ENCODE results near the gene PRR7.
"Not testable (repeated sequence)": the region's sequence is repeated elsewhere in the genome, so short reads cannot be mapped to it uniquely, and the experiment has no call there.

The PRR7 gene

GRCh38 chr5:177414481-177414880 lies 32.1 kb upstream of the PRR7 start:
- Mint-ChIP-seq H3K4me1 (peaks cover 10% of the 10 kb centered on the region), H3K27me3 (no peaks in the 10 kb centered on the region), H3K27ac (no peak overlapping the region), H3K4me3 (no peak overlapping the region), H3K36me3 (no peaks in the 10 kb centered on the region), H3K9me3 (no peaks in the 10 kb centered on the region)
- ATAC-seq, result no peak

DNA sequence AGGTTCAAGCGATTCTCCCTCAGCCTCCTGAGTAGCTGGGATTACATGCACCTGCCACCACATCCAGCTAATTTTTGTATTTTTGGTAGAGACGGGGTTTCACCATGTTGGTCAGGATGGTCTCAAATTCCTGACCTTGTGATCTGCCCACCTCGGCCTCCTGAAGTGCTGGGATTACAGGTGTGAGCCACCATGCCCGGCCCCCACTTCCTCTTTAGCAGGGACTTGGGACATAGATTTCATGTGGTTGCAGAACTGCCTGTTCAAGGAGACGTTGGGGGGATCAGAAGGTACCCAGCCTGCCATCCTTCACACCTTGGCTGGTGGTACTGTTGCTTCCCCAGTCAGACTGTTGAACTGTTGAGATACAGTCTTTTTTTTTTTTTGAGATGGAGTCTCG lies 29.5 kb upstream of the PRR7 start:
- not testable (repeated sequence) for H3K27ac Mint-ChIP-seq, H3K27me3 Mint-ChIP-seq, ATAC-seq, H3K4me1 Mint-ChIP-seq, H3K9me3 Mint-ChIP-seq, H3K36me3 Mint-ChIP-seq, H3K4me3 Mint-ChIP-seq

- H3K9me3 Mint-ChIP-seq, result no peaks in the 10 kb centered on the region
- no peaks in the 10 kb centered on the region for H3K27me3 Mint-ChIP-seq
- H3K36me3 Mint-ChIP-seq, result no peaks in the 10 kb centered on the region
- H3K27ac Mint-ChIP-seq, result no peak overlapping the region
- no peak for ATAC-seq
- H3K4me1 Mint-ChIP-seq, result no peaks in the 10 kb centered on the region
- H3K4me3 Mint-ChIP-seq, result no peak overlapping the region
Measured at GRCh38 chr5:177419046-177419445, 27.6 kb upstream of the PRR7 start.

DNA sequence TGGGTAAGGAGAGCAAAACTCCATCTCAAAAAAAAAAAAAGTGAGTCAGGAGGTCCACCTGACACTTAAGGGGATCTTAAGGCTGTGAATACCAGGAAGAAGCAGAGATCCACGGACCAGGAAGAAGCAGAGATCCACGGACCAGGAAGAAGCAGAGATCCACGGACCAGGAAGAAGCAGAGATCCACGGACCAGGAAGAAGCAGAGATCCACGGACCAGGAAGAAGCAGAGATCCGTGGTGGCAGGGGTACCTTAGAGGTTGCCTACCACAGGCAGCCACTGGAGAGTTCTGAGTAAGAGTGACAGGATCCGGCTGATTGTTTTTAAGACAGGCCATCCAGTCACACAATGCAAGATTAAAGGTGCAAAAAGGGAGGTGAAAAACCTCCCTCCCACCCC lies 26.1 kb upstream of the PRR7 start:
- H3K27me3 Mint-ChIP-seq, H3K36me3 Mint-ChIP-seq: not testable (repeated sequence)

DNA sequence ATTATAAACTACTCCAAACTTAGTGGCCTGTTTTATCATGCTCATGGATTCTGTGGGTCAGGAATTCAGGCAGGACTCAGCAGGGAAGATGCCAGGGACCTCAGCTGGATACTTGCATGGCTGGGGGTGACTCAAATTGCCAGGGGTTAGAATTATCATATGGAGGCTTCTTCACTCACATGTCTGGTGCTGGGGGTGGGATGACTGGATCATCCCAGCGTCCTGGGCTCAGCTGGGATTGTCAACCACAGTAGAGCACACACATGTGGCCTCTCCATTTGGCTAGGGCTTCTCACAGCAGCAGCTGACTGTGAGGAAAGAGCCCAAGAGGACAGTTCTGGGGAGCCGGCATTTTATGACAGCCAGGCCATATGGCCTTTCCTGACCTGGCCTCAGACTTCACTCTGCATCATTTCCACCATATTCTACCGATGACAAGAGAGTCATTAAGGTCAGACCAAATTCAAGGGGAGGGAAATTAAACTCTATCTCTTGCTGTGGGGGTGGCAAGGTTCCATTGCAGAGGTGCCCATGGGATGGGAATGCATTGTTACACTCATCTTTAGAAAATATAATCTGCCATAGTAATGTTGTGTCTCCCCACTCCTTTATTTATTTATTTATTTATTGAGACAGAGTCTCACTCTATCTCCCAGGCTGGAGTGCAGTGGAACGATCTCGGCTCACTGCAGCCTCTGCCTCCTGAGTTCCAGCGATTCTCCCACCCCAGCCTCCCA lies 25.4 kb upstream of the PRR7 start:
- no peaks in the 10 kb centered on the region for H3K36me3 Mint-ChIP-seq
- H3K27ac Mint-ChIP-seq, result no peak overlapping the region
- no peak overlapping the region for H3K4me3 Mint-ChIP-seq
- no peak for ATAC-seq
- no peaks in the 10 kb centered on the region for H3K9me3 Mint-ChIP-seq
- no peaks in the 10 kb centered on the region for H3K27me3 Mint-ChIP-seq
- H3K4me1 Mint-ChIP-seq, result peaks cover 11% of the 10 kb centered on the region

More for the DNA sequence above, 26.1 kb upstream of the PRR7 start:
- not testable (repeated sequence) for H3K9me3 Mint-ChIP-seq, ATAC-seq, H3K4me1 Mint-ChIP-seq, H3K27ac Mint-ChIP-seq, H3K4me3 Mint-ChIP-seq

- Mint-ChIP-seq H3K4me1 (peaks cover 28% of the 10 kb centered on the region), H3K9me3 (no peaks in the 10 kb centered on the region), H3K4me3 (no peak overlapping the region), H3K27ac (no peak overlapping the region), H3K36me3 (no peaks in the 10 kb centered on the region), H3K27me3 (no peaks in the 10 kb centered on the region)
- no peak for ATAC-seq
Measured at GRCh38 chr5:177423671-177424070, 22.9 kb upstream of the PRR7 start.

DNA sequence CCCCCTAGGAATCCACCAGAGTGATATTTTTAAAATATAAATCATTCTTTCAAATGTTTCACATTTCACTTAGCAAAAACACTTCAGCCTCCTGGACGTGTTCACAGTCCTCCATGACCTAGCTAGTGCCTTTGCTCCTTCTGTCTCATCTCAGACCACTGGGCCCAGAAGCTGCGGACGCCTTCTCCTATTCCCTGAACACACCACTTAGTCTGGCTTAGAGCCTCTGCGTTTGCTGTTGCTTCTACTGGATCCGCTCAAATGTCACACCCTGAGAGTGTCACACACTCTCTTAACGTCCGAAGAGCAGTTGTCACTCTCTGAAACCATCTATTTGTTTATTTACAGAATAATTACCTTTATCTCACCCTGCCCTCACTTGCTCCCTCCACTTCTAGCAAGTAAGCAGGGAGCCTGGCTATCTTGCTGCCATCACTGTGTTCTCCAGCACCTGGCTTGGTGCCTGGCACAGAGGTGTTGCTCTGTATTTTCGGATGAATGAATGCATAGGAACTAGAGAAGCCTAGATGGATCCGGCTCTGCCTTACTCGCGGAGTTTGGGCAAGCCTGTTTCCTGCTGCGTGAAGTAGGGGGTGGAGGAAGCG lies 21.3 kb upstream of the PRR7 start:
- Mint-ChIP-seq H3K4me1 (peaks cover 44% of the 10 kb centered on the region), H3K4me3 (peak overlapping the region; percentile 81), H3K27ac (peak overlapping the region; percentile 71), H3K27me3 (no peaks in the 10 kb centered on the region), H3K9me3 (no peaks in the 10 kb centered on the region), H3K36me3 (no peaks in the 10 kb centered on the region)
- ATAC-seq, result no peak

GRCh38 chr5:177425801-177426565 lies 20.6 kb upstream of the PRR7 start:
- ATAC-seq, result peak; percentile 93
- H3K4me1 Mint-ChIP-seq, result peaks cover 51% of the 10 kb centered on the region

GRCh38 chr5:177426566-177427210 lies 19.9 kb upstream of the PRR7 start, which contains the start of gene GRK6:
GRK6 (plus strand) TSS chr5:177426676; CDS start chr5:177426846, 170 bp downstream.
- peak within 1 kb of the TSS; percentile 71 for H3K27ac Mint-ChIP-seq
- ATAC-seq, result peak; percentile 6
- H3K4me1 Mint-ChIP-seq, result peaks cover 58% of the 10 kb centered on the region
- H3K9me3 Mint-ChIP-seq, result no peaks in the 10 kb centered on the region
- H3K4me3 Mint-ChIP-seq, result peak within 1 kb of the TSS; percentile 92
- H3K36me3 Mint-ChIP-seq, result peaks cover 5% of the 10 kb centered on the region
- no peaks in the 10 kb centered on the region for H3K27me3 Mint-ChIP-seq

More at GRCh38 chr5:177425801-177426565, 20.6 kb upstream of the PRR7 start:
- Mint-ChIP-seq H3K27ac (peak overlapping the region; percentile 71), H3K9me3 (no peaks in the 10 kb centered on the region), H3K4me3 (peak overlapping the region; percentile 81), H3K36me3 (peaks cover 5% of the 10 kb centered on the region), H3K27me3 (no peaks in the 10 kb centered on the region)

- ATAC-seq, result no peak
- Mint-ChIP-seq H3K9me3 (no peaks in the 10 kb centered on the region), H3K27me3 (no peaks in the 10 kb centered on the region), H3K4me1 (peaks cover 65% of the 10 kb centered on the region), H3K4me3 (peak overlapping the region; percentile 92), H3K36me3 (peaks cover 10% of the 10 kb centered on the region), H3K27ac (peak overlapping the region; percentile 71)
Measured at GRCh38 chr5:177427211-177427822, 19.3 kb upstream of the PRR7 start.

DNA sequence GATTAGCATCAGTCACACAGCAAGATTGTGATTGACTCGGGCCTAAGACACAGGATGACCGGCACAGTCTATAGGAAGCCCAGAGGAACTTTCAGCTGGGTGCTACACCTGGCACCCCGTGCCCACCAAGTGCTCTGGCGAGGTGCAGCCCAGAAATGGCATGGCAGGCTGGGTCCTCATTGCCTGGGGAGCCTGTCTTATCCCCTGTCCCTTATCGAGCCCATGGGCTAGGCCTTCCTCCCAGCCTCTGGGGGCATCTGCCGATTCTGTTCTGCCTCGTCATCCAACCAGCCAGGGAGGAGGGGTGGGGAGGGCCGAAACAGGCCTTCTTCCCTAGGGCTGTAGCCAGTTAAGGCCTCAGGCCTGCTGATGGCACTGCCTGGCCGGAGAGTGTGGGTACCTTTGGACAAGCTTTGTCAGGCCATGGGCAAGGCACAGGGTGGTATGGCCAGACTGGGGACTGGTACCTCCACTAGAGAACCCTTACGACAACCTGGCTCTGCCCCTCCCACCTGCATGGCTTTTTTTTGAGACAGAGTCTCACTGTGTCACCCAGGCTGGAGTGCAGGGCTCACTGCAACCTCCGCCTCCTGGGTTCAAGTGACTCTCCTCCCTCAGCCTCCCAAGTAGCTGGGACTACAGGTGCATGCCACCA lies 18.6 kb upstream of the PRR7 start:
- Mint-ChIP-seq H3K4me3 (peak overlapping the region; percentile 92), H3K27ac (peak overlapping the region; percentile 71), H3K4me1 (peaks cover 71% of the 10 kb centered on the region), H3K36me3 (peaks cover 14% of the 10 kb centered on the region), H3K9me3 (no peaks in the 10 kb centered on the region), H3K27me3 (no peaks in the 10 kb centered on the region)
- ATAC-seq, result no peak

DNA sequence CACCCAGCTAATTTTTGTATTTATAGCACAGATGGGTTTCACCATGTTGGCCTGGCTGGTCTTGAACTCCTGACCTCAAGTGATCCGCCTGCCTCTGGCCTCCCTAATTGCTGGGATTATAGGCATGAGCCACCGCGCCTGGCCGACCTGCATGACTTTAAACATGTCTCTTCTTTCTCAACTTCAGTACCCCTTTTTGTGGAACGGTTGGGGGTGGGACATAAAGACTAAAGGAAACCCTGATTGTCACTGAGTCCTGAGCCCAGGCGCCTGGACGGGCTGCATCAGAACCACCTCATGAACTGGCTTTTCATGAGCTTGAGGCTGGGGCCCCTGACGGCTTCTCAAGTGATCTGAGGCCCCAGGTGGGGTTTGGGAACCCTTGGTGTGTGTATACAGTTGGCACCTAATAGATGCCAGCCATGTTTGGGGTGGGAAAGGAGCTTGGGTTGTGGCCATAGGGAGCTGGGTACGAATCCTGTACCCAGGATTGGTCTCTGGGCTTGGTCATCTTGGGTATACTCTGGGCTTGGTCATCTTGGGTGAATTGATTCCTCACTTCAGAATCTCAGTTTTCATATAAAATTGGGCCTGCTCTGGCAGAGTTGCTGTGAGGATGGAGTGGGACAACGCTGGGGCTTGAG lies 17.9 kb upstream of the PRR7 start:
- Mint-ChIP-seq H3K27me3 (no peaks in the 10 kb centered on the region), H3K9me3 (no peaks in the 10 kb centered on the region), H3K4me1 (peaks cover 75% of the 10 kb centered on the region), H3K4me3 (peak overlapping the region; percentile 92), H3K27ac (peak overlapping the region; percentile 71), H3K36me3 (peaks cover 20% of the 10 kb centered on the region)
- no peak for ATAC-seq

GRCh38 chr5:177429248-177430040 lies 17.2 kb upstream of the PRR7 start:
- H3K27ac Mint-ChIP-seq, result peak overlapping the region; percentile 71
- H3K27me3 Mint-ChIP-seq, result no peaks in the 10 kb centered on the region
- peak overlapping the region; percentile 92 for H3K4me3 Mint-ChIP-seq
- peaks cover 75% of the 10 kb centered on the region for H3K4me1 Mint-ChIP-seq
- H3K36me3 Mint-ChIP-seq, result peaks cover 20% of the 10 kb centered on the region
- no peaks in the 10 kb centered on the region for H3K9me3 Mint-ChIP-seq
- no peak for ATAC-seq
